ENCODE measurements around the gene ZEB1.
"Not testable (repeated sequence)": the region's sequence is repeated elsewhere in the genome, so short reads cannot be mapped to it uniquely, and the experiment has no call there.

Gene ZEB1

DNA sequence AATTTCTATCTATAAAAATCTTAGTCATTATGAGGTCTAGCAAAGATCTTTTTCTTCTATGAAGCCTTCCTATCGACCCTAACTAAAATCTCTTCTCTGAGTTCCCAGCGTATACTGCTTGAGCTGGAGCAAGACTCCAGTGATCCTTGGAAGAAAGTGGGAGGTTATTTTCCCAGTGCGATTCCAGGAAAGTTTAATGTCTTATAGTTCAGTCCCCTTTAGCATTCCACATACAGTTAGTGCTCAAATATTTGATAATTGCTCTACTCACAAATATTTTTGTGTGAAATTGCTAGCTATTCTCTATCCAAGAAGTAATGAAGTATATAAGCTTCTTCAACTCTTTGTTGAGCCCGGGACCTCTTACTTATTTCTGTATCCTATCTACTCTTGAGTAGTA is 47.7 kb downstream of the ZEB1 start:
- no peak for DNase-seq (ENCODE audit: low read depth)

DNA sequence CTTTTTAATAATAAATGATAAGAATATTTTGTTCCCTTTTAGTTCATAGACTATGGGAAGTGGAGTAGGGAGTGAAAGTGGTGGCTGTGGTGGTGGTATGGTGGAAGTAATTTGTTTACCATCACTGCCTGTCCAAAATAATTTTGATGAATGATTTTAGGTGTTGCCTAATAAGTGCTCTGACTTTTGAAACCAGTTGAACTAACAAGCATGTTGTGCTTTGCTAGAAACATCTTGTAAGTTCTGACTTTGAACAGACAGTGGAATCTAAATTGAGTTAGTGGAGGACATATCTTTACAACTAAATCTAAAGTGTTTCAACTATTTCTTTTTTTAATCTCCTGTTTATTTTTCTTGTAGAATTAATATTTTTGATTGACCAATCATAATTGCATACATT is 49.7 kb downstream of the ZEB1 start:
- DNase-seq (ENCODE audit: low read depth) = no peak

DNA sequence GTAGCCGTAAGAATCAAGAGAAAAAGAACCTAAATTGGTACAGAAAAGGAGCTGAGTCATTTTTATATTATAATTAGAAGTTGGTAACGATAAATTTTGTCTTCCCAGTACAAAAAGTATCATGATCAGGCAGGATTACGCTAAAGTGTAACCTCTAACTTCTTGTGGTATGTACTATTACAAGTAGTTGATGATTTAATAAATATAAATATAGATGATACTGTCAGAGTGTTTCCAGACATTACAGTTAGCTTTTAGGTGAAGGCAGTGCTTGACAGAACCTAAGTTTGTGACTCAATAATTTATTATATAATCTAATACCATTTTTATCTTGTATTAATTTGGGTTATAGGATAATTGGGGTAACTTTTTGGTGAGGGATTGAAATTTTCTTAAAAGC is 53.4 kb downstream of the ZEB1 start:
- DNase-seq (ENCODE audit: low read depth) = no peak

DNA sequence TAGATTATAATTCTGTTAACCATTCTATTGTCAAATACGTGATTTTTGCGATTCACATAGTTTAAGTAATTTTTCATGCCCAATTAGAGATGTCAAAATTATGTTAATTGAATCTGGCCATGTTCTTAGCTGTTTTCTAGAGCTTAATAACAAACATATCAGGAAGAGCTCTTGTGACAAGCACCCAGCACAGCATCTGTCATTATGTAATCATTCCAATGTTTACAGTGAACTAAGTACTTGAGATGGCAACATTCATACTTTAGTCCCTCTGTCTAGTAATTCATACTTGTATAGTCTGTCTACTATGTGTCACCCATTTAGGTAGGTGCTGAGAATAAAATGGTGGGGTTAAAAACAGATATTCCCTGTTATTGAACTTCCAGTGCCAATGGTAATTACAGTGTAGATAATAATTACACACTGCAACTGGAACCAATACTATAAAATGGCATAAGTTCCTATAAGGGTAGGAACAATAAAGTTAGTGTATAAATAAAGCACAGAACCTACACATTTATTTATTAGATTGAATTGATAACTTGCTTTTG is 55.2 kb downstream of the ZEB1 start:
- no peak for DNase-seq (ENCODE audit: low read depth)

DNA sequence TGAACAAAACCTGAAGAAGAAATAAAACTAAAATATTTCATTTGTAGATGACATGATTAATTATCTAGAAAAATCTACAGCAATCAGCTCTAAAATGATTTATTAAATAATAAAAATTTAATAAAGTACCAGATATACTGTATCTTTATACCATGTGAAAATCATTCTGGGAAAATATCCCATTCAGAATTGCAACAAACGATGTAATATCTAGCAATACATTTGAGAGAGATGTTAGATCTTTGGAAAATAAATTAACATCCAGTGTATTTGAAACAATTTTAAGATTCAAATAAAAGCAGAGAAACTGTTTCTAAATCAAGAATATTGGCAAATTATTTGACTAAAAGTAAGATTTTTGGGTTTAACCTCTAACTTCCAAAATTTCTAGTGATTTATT is 62.2 kb downstream of the ZEB1 start:
- no peak for DNase-seq (ENCODE audit: low read depth)

DNA sequence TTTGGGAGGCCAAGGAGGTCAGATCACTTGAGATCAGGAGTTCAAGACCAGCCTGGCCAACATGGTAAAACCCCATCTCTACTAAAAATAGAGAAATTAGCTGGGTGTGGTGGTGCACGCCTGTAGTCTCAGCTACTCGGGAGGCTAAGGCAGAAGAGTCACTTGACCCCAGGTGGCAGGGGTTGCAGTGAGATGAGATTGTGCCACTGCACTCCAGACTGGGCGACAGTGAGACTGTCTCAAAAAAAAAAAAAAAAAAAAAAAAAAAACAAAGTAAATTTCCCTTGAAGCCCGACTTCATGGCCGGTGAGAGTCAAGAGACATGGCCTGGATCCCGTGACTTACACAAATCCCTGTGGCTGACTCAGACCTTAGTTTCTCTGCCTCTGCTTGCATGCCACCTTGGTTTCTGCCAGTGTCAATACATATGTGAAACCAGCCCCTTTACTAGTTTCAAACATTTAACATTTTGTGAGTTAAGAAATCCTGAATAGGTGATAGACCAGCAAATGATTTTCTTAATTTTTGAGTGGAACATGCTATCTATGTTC is 62.8 kb downstream of the ZEB1 start:
- no peak for DNase-seq (ENCODE audit: low read depth)

DNA sequence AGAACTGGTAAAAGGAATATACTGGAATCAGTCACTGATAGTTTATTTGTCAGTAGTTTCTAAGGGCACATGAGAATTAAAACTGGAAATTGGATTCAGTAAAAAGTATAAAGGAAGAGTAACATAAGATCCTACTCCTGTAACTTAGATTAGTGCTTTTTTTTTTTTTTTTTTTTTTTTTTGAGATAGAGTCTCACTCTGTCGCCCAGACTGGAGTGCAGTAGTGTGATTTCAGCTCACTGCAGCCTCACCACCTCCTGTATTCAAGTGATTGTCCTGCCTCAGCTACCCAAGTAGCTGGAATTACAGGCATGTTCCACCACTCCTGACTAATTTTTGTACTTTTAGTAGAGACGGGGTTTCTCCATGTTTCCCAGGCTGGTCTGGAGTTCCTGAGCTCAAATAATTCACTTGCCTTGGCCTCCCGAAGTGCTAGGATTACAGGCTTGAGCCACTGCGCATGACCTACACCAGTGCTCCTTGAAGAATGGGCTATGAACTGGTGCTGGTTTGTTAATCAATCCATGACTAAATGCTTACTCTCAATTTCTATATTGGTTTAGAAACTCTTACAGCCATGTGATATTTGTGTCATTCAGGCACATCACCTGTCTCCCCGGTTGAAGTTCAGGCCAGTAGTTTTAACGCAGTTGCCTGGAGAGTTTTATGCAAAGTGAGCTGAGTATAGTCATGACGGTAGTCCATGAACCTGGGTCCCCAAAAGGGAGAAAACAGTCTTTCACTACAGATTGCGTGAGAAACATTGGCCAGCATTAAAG is 65.0 kb downstream of the ZEB1 start:
- DNase-seq (ENCODE audit: low read depth) = no peak

DNA sequence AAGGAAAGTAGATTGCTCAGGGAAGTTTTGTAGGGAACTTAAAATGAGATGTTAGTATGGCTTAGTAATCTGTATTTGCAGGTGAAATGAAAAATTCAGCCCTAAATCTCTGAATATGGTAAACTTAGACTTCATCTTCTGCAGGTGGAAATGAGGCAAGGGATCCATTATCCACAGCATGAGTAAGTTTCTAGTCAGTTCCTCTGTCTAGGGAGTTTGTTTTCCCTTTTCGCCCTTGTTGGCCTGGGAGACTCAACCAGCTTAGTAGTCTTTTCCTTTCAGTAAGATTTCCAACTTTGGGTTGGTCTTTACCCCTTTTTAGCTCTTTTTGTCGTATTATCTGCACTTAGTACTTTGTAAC is 65.6 kb downstream of the ZEB1 start:
- no peak for DNase-seq (ENCODE audit: low read depth)

DNA sequence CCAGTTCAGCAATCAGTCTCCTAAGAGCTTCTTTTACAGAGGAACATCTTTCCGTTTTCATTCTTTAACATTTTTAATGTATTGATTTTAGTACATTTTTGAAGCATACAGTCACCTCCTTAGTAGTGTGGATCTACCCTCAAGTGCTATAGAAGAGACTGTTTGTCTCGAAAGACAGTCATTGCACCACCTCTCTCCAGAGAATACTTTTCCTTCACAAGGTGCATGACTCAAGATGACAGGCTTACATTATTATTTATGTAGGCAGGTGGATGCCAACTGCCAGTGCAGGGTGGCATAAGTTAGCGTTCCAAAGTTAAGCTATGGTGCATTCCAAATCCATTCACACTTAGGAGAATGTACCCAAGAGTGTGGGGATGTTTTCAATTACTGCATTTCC is 71.8 kb downstream of the ZEB1 start:
- no peak for DNase-seq (ENCODE audit: low read depth)

DNA sequence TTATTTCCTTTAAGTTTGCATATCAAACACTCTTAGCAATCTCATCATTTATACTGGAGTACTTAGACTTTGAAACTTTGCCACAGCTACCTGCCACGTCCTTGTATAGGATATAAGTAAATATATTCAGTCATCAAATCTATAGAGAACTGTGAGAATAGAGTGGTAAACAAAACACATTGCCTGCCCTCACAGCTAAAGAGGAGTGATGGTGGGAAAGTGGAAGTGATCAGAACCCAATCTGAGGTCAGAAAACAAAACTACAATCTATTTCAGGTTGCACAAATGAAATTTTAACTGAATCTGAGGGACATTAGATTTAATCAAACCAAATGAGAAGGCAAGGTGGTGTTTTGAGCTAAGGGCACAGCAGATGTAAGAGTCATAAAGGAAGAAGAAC is 74.8 kb downstream of the ZEB1 start:
- DNase-seq (ENCODE audit: low read depth) = no peak

DNA sequence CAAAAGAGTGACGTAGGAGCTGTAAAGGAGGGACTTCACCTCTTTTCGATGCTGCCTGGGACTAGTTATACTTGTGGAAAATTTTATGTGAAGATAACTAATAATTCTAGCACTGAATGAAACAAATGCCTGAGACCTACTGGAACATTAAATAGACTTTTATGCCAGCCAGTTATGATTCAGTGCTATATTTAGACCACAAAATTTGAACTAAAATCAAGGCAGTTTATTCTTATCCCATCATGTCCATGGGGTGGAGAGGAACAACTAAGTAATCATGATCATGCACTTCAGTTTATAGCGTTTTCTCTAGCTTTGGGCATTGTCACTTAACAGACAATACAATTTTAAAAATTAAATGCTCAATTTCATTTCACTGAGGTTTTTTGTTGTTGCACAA is 76.7 kb downstream of the ZEB1 start:
- DNase-seq (ENCODE audit: low read depth) = no peak

DNA sequence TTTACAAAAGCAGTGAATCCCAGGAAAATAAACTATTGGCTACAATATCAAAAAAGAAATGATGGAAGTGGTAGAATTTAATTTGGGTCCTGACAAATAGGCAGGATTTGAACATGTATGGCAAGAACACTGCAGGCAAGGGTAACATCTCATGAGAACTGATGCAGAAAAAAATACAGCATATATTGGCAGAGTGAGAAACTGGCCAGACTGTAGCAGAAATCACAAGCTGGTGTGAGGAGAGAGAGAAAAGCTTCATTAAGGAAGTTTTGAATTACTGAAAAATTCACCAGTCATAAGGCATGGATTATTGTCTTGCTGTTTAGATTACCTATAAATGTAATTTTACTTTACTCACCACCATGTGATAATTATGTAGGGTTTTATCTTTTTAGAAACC is 77.4 kb downstream of the ZEB1 start:
- no peak for DNase-seq (ENCODE audit: low read depth)

DNA sequence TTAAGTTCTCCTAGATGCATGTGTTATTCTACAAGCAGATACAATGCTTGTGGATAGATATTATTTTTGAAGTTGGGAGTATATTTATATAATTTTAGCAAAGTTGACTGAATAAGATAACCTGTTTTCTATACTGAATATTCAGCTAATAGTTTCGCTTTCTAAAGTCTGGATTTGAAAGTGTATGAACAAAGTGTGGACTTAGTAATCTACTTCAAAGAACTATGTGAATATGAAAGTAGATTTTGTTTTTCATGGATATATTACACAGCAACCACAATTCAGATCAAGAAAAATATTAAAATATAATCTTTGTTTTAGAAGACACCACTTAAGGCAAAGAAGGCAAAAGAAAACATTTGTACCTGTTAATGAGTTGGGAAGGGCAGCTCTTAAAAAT is 78.8 kb downstream of the ZEB1 start:
- no peak for DNase-seq (ENCODE audit: low read depth)

DNA sequence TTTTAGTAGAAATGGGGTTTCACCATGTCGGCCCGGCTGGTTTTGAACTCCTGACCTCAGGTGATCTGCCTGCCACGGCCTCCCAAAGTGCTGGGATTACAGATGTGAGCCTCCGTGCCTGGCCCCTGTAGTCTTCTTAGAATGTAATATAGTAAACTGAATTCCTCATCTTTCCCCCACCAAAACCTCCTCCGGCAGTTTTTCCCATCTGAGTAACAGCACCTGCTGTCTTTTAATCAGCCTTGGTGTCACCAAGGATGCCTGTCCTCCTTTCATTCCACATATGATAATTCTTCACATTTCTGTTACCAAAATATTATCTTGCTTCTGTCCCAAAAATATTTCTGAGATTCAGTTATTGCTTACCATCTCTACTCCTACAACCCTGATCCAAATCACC is 80.2 kb downstream of the ZEB1 start:
- no peak for DNase-seq (ENCODE audit: low read depth)

DNA sequence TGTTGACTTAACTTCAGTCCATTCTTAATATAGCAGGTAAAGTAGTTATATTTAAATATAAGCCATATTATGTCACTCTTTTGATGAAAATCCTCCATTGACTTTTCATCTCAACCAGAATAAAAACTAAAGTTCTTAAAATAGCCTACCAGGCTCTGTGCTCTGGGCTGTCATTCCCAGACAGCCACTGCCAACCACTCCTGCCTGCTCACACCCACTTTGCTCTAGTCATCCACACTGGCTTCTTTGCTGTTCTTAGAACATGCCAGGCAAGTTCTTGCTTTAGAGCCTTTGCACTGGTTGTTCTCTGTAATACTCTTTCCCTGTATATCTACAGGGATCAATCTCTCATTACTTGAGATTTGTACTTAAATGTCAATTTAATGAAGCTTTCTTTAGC is 80.6 kb downstream of the ZEB1 start:
- DNase-seq (ENCODE audit: low read depth) = no peak

DNA sequence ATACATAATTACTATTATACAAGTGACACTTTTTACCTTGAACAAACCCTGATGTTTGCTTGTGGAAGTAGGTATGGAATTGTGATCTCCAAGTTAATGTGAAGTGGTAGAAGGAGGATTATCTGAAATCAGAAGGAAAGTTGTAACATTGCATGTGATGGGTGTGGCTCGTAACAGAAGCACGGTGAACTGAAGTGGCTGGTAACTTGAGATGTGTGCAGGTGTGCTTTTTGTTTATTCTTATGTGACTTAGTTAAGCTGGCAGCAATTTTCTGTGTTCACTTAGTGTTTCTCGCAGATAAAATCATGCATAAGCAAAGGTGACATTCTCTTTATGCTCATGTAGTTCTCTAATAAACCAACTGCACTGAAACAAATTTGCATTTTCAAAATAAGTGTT is 82.3 kb downstream of the ZEB1 start:
- no peak for DNase-seq (ENCODE audit: low read depth)

DNA sequence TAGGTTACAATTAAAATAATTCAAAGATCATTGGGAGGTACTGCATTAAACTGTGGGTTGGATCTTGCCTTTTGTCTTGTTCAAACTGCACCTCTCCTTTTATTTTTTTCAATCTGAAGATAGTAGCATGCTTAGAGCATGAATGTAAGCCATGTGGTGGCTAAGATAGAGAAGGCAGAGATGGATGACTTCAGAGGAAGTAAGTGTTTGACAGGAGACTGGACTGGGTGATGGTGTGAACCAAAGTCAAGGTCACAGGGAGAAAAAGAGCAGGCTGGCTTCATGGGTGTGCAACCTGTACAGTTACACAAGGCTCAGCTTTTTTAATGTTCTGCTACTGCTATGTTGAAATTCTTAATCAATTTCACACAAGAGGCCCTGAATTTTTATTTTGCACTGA is 85.6 kb downstream of the ZEB1 start:
- DNase-seq (ENCODE audit: low read depth) = no peak

DNA sequence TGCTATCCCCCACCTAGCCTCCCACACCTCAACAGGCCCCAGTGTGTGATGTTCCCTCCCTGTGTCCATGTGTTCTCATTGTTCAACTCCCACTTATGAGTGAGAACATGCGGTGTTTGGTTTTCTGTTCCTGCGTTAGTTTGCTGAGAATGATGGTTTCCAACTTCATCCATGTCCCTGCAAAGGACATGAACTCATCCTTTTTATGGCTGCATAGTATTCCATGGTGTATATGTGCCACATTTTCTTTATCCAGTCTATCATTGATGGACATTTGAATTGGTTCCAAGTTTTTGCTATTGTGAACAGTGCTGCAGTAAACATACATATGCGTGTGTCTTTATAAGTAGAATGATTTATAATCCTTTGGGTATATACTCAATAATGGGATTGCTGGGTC is 86.8 kb downstream of the ZEB1 start:
- DNase-seq (ENCODE audit: low read depth) = not testable (repeated sequence)

DNA sequence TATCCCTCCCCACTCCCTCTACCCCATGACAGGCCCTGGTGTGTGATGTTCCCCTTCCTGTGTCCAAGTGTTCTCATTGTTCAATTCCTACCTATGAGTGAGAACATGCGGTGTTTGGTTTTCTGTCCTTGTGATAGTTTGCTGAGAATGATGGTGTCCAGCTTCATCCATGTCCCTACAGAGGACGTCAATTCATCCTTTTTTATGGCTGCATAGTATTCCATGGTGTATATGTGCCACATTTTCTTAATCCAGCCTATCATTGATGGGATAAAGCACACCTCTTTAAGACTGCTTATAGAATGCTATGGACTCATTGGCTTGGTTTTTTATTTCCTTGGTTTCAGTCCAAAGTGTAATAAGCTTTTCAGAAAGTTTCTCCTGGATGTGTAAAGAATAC is 93.4 kb downstream of the ZEB1 start:
- DNase-seq (ENCODE audit: low read depth) = not testable (repeated sequence)

DNA sequence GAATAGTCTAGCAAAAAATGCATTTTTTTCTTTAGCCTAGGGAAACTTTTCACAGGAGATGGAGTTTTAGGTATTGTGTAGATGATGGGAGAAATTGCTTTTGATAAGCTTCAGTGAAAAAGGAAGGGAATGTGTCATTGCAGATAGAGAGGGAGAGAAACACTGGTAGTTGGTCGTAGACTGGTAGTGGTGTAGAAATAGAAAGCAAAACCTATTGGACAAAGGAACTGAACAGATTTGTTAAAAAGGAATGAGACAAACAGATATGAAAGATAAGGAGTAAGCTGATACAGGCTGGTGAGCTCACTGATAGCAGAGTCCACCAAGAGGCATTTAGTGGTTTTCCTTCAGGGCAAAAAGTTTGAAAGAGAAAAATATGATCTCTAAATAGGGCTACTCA is 94.3 kb downstream of the ZEB1 start:
- no peak for DNase-seq (ENCODE audit: low read depth)

DNA sequence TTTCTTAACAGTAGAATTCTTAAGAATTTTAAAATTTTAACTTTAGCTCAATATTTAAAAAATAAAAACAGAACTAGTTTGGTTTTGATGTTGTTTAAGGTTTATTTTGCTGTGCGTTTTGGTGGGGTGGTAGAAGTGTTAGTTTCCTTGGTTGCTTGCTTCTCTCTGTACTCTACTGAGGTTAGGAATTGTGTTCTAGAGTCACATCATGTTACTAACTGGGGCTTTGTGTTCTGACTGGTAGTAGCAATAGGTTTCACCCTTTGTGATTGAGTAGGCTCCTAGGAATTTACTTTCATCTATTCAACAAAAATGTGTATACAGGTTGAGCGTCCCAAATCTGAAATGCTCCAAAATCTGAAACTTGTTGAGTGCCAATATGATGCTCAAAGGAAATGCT is 99.5 kb downstream of the ZEB1 start:
- DNase-seq (ENCODE audit: low read depth) = no peak

DNA sequence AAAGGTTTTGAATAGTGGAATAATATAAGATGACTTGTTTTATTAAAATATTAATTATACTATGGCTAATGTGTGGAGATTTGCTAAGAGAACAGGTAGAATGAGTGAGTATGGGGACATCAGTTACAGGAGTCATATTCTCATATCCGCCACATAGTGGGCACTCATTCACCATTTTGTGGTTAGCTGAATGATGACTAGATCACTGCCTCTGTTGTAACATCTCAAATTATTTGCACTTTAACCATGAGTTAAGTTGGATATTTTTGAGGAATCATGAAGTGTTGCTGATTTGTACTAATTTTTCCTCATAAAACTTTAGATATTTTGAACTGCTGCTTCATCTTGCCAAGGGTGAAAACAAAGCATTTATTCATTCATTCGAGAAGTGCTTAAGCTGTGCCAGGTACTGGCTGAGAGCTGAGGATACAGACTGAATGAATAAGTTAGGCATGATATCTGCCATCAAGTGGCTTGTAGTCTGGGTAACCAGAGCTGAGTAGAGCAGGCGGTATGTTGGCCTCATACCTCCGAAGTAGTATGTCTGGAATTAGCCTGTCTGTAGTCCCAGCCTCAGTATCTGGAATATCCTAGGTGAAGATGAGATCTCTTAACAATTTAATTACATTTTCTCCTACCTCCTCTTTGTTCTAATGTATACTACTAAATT is 100.5 kb downstream of the ZEB1 start:
- no peak for DNase-seq (ENCODE audit: low read depth)

DNA sequence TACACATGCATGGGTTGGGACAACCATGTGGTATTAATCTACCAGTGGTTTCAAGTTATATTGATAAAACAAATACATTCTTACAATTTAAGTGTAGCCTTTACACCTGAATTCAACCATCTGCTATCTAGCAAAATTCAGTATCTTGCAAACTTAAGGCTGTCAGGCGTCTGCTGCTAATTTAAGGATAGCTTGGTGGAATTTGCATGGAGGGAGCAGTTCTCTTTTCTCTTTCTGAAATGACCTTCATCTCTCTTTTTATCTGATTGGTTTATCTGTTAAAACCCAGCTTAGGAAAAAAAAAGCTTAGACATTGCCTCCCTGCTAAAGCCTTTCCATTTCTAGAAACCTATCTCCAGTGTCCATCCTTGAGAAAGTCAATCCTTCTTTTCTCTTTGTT is 102.3 kb downstream of the ZEB1 start:
- DNase-seq (ENCODE audit: low read depth) = no peak

DNA sequence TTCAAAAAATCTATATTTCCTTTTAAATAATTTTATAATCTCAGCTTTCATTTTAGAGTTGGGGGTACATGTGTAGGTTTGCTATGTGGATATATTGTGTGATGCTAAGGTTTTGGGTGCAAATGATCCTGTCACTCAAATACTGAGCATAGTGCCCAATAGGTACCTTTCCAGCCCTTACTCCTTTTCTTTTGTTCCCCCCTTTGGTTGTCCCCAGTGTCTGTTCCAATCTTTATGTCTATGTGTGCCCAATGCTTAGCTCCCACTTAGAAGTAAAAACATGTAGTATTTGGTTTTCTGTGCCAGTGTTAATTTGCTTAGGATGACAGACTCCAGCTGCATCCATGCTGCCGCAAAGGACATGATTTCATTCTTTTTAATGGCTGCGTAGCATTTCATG is 103.6 kb downstream of the ZEB1 start:
- no peak for DNase-seq (ENCODE audit: low read depth)

All from activated T-cell treated with anti-CD3 and anti-CD28 coated beads for 24 hours (primary cell).